SK-N-SH treated with all-trans-retinoic acid at 6 μM for 48 hours (cell line): ENCODE data around the gene CDH26.

Source experiments
- ATAC-seq: fragments of 200-7000 bp; cut with Tn5 transposase; 3 replicates; pipeline ENCODE4 v1.9.1; 2020; ENCODE audit warnings: mild to moderate bottlenecking, moderate library complexity
- ARNTL ChIP-seq: fragments of 450-650 bp; formaldehyde crosslinking; IDR thresholded peaks from 2 replicates; pipeline ENCODE4 v1.5.0; 2020; ENCODE audit warnings: low read depth, mild to moderate bottlenecking, moderate library complexity, borderline replicate concordance
- BACH2 ChIP-seq: fragments of 250-450 bp; sonication (Bioruptor Pico); IDR thresholded peaks from 2 replicates; pipeline ENCODE4 v1.9.0; 2021; ENCODE audit warnings: mild to moderate bottlenecking, borderline replicate concordance
- GLIS3 ChIP-seq: fragments of 250-450 bp; sonication (Bioruptor Pico); IDR thresholded peaks from 2 replicates; pipeline ENCODE4 v1.5.0; 2020; ENCODE audit warnings: mild to moderate bottlenecking, moderate library complexity
- ISL1 ChIP-seq: fragments of 250-450 bp; sonication (Bioruptor Pico); IDR thresholded peaks from 2 replicates; pipeline ENCODE4 v2.1.2; 2022; ENCODE audit warnings: mild to moderate bottlenecking, moderate library complexity
- OSR1 ChIP-seq: fragments of 250-450 bp; sonication (Bioruptor Pico); IDR thresholded peaks from 2 replicates; pipeline ENCODE4 v1.8.0; 2022; ENCODE audit warnings: moderate library complexity, mild to moderate bottlenecking, inconsistent platforms
- PPARA ChIP-seq: fragments of 250-450 bp; sonication (Bioruptor Pico); IDR thresholded peaks from 2 replicates; pipeline ENCODE4 v1.5.0; 2020; ENCODE audit warnings: mild to moderate bottlenecking, borderline replicate concordance
- RARB ChIP-seq: fragments of 250-450 bp; sonication (Bioruptor Pico); IDR thresholded peaks from 2 replicates; pipeline ENCODE4 v1.8.0; 2021; ENCODE audit warnings: mild to moderate bottlenecking, moderate library complexity
- SNAI2 ChIP-seq: fragments of 250-450 bp; sonication (Bioruptor Pico); IDR thresholded peaks from 2 replicates; pipeline ENCODE4 v1.5.0; 2020; ENCODE audit warnings: mild to moderate bottlenecking, moderate library complexity
- TOX ChIP-seq: fragments of 250-450 bp; sonication (Bioruptor Pico); IDR thresholded peaks from 2 replicates; pipeline ENCODE4 v1.8.0; 2021; ENCODE audit warnings: mild to moderate bottlenecking, moderate library complexity, borderline replicate concordance
- ZC3H10 ChIP-seq: fragments of 250-450 bp; sonication (Bioruptor Pico); IDR thresholded peaks from 2 replicates; pipeline ENCODE4 v1.5.1; 2021; ENCODE audit warnings: mild to moderate bottlenecking, moderate library complexity
- ZFP3 ChIP-seq: fragments of 250-450 bp; sonication (Bioruptor Pico); IDR thresholded peaks from 2 replicates; pipeline ENCODE4 v1.5.0; 2020; ENCODE audit warnings: mild to moderate bottlenecking, moderate library complexity
- ZFP30 ChIP-seq: fragments of 450-650 bp; formaldehyde crosslinking; IDR thresholded peaks from 2 replicates; pipeline ENCODE4 v1.5.0; 2022; ENCODE audit warnings: mild to moderate bottlenecking, moderate library complexity
- ZNF565 ChIP-seq: fragments of 450-650 bp; formaldehyde crosslinking; conservative IDR thresholded peaks from 2 replicates; pipeline ENCODE4 v1.5.0; 2020; ENCODE audit warnings: low read depth, mild to moderate bottlenecking, moderate library complexity
- ZNF70 ChIP-seq: fragments of 450-650 bp; formaldehyde crosslinking; IDR thresholded peaks from 2 replicates; pipeline ENCODE4 v1.5.0; 2020; ENCODE audit warnings: mild to moderate bottlenecking, moderate library complexity
- ZNF8 ChIP-seq: fragments of 450-650 bp; formaldehyde crosslinking; IDR thresholded peaks from 2 replicates; pipeline ENCODE4 v1.5.0; 2020; ENCODE audit warnings: mild to moderate bottlenecking, moderate library complexity
- TF ChIP-seq, protein P1 (sequence below): fragments of 250-450 bp; sonication (Bioruptor Pico); IDR thresholded peaks from 2 replicates; pipeline ENCODE4 v1.8.0; 2020; ENCODE audit warnings: mild to moderate bottlenecking, moderate library complexity, borderline replicate concordance
- TF ChIP-seq, protein P2 (sequence below): fragments of 250-450 bp; sonication (Bioruptor Pico); IDR thresholded peaks from 2 replicates; pipeline ENCODE4 v1.5.1; 2021; ENCODE audit warnings: mild to moderate bottlenecking, moderate library complexity
- TF ChIP-seq, protein P3 (sequence below): fragments of 250-450 bp; sonication (Bioruptor Pico); IDR thresholded peaks from 2 replicates; pipeline ENCODE4 v1.5.1; 2020; ENCODE audit warnings: low read depth, mild to moderate bottlenecking, moderate library complexity

CDH26 gene

DNA sequence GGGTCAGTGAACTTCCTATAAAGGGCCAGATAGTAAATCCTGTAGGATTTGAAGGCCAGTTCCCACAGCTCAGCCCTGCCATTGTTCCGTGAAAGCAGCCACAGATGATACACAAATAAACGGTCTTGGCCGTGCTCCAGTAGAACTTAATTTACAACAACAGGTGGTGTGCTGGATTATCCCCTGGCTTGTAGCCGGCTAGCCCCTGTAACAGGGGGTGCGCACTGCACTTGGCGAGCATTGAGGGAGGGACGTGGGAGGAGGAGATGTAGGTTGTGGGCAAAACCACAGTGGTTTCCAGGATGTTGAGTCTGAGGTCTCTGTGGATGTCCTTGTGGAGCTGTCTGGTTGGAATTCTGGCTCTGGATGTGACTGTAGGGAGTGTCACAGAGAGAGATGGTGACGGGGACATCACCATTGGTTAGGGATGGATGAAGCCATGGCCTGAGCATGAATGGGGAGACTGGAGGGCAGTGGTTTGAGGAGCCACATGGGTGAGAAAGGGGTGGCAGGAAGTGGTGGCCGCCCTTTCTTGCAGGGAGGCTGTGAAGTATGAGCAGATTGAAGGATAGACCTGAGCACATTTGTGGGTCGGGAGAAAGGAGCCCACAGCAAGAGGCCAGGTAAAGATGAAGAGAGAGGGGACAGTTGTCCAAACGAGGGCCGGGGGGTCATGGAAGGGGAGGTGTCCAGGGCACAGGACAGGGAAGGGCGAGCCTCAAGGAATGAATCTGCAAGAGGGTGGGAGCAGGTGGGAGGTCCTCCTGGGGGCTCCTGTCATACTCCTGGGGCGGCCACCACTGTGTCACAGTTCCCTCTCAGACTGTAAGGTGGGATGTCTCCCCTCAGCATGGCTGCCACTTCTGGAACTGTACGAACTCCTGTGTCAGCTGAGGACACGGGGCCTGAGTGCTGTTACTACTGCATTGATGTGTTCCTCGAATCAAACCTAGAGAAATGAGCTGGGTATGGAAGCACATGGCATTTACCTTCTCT lies 53.6 kb downstream of the CDH26 start (continued):
- TF ChIP-seq, protein P1, sequence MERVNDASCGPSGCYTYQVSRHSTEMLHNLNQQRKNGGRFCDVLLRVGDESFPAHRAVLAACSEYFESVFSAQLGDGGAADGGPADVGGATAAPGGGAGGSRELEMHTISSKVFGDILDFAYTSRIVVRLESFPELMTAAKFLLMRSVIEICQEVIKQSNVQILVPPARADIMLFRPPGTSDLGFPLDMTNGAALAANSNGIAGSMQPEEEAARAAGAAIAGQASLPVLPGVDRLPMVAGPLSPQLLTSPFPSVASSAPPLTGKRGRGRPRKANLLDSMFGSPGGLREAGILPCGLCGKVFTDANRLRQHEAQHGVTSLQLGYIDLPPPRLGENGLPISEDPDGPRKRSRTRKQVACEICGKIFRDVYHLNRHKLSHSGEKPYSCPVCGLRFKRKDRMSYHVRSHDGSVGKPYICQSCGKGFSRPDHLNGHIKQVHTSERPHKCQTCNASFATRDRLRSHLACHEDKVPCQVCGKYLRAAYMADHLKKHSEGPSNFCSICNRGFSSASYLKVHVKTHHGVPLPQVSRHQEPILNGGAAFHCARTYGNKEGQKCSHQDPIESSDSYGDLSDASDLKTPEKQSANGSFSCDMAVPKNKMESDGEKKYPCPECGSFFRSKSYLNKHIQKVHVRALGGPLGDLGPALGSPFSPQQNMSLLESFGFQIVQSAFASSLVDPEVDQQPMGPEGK (CRISPR knock-in tag) = no peak
- TF ChIP-seq ARNTL (no peak), BACH2 (CRISPR knock-in tag) (no peak), SNAI2 (CRISPR knock-in tag) (no peak)

DNA sequence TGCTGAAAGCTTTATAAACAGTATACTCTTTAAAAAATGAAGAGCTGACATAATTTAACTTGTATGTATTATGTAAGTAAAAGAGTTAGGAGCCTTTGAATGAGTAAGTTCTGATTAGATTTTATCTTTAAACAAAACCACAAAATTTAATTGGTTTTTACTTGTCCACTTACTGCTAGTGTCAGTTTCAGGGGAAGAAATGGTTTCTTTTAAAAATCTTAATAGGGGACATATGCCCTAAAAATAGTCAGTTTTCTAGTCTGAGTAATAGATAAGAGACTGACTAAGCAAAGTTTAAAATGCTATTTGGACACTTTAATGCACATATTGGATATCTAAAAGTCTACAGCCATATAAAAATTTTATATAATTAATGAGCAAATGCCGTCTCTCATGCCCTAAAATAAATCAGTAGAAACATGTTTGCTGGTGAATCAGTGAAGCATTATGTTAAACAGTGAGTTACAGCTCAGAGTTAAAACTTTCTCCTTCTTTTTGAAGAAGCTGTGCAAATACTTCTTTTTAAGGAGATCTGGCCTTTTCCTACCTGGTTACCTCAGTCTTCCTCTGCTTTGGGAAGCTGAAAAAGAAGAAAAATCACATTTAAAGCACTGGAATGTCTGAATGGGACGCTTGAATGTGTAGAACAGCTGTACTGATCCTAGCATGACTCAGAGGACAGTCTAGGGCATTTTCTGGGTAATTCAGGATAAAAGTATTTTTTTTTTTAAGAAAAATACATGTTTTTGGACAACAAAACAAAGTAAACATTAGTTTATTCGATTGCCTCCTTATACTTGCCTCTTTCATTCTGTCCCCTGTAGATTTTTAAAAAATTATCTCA lies 55.3 kb downstream of the CDH26 start:
- TF ChIP-seq ARNTL (no peak), ISL1 (CRISPR knock-in tag) (peak; percentile 61; the same call in 1 of the 2 replicates)
- ATAC-seq = no peak

DNA sequence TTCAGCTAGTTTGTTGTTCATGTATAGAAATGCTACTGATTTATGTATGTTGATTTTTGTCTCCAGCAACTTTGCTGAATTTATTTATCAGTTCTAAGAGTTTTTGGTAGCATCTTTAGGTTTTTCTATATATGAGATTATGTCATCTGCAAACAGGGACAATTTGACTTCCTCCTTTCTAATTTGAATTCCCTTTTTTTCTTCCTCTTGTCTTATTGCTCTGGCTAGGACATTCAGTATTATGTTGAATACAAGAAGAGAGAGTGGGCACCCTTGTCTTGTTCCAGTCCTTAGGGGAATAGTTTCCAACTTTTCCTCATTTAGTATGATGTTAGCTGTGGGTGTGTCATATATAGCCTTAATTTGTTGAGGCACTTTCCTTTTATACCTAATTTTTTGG lies 58.2 kb downstream of the CDH26 start:
- no peak for ATAC-seq
- TF ChIP-seq SNAI2 (CRISPR knock-in tag) (no peak), PPARA (CRISPR knock-in tag) (no peak), ISL1 (CRISPR knock-in tag) (no peak), ZFP3 (CRISPR knock-in tag) (no peak), GLIS3 (CRISPR knock-in tag) (no peak), RARB (CRISPR knock-in tag) (no peak), ZFP30 (CRISPR knock-in tag) (no peak), TOX (CRISPR knock-in tag) (no peak)
- TF ChIP-seq, protein P2, sequence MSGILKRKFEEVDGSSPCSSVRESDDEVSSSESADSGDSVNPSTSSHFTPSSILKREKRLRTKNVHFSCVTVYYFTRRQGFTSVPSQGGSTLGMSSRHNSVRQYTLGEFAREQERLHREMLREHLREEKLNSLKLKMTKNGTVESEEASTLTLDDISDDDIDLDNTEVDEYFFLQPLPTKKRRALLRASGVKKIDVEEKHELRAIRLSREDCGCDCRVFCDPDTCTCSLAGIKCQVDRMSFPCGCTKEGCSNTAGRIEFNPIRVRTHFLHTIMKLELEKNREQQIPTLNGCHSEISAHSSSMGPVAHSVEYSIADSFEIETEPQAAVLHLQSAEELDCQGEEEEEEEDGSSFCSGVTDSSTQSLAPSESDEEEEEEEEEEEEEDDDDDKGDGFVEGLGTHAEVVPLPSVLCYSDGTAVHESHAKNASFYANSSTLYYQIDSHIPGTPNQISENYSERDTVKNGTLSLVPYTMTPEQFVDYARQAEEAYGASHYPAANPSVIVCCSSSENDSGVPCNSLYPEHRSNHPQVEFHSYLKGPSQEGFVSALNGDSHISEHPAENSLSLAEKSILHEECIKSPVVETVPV = no peak
- TF ChIP-seq, protein P1 (CRISPR knock-in tag) = no peak
- TF ChIP-seq, protein P3, sequence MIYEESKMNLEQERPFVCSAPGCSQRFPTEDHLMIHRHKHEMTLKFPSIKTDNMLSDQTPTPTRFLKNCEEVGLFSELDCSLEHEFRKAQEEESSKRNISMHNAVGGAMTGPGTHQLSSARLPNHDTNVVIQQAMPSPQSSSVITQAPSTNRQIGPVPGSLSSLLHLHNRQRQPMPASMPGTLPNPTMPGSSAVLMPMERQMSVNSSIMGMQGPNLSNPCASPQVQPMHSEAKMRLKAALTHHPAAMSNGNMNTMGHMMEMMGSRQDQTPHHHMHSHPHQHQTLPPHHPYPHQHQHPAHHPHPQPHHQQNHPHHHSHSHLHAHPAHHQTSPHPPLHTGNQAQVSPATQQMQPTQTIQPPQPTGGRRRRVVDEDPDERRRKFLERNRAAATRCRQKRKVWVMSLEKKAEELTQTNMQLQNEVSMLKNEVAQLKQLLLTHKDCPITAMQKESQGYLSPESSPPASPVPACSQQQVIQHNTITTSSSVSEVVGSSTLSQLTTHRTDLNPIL (CRISPR knock-in tag) = no peak

DNA sequence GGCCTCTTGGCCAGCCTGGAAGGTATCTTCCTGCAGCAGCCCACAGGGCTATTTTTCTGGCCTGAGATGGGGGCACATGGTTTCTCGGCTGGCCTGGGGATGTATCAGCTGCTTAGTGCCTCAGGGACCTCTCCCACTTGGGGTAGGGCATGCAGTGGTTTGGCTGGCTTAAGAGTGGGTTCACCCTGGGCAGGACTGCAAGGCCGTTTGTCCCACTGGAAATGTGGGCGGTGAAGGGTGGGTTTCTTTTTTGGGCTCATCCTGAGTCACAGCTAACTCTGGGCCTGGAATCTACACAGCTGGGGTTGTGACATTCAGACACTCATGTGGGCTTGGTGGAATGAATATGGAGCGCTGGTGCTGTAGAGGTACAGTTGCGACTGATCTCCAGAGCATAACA lies 62.0 kb downstream of the CDH26 start:
- no peak for ATAC-seq
- no peak for TF ChIP-seq ZNF8 (CRISPR knock-in tag)
- no peak for TF ChIP-seq OSR1 (CRISPR knock-in tag)
- no peak for TF ChIP-seq ZFP30 (CRISPR knock-in tag)
- TF ChIP-seq TOX (CRISPR knock-in tag) = no peak
- TF ChIP-seq ZC3H10 (CRISPR knock-in tag) = no peak
- TF ChIP-seq, protein P2 = no peak
- no peak for TF ChIP-seq ZNF70
- TF ChIP-seq ISL1 (CRISPR knock-in tag) = no peak
- no peak for TF ChIP-seq ZNF565 (CRISPR knock-in tag)
- TF ChIP-seq, protein P1 (CRISPR knock-in tag) = no peak
- no peak for TF ChIP-seq GLIS3 (CRISPR knock-in tag)
